ENCODE results near the gene JAML. TPM values are rescaled to one million over a fixed set of nuclear protein-coding genes. Genes with fewer than 3 reads are reported as not detected.

JAML gene
- 3.8 TPM for polyA plus RNA-seq (2012; ENCODE audit: low read depth, missing spikeins)

GRCh38 chr11:118224511-118225188 is at the start of gene JAML:
TSS of gene JAML (minus strand) at chr11:118225011. CDS start at chr11:118214866, 10,145 bp downstream.
- TF ChIP-seq TAF1 (IDR thresholded peaks at IDR 0.05; ENCODE audit: low read depth, low read length) (no peak; the same call in 1 of the 2 replicates), POU2F2 (IDR thresholded peaks at IDR 0.05; ENCODE audit: low read depth, low read length) (no peak), PAX5 (IDR thresholded peaks at IDR 0.05; ENCODE audit: insufficient read depth, low read length, severe bottlenecking) (no peak)
- FAIRE-seq: peak; percentile 69
- DNase-seq (ENCODE audit: insufficient read length, low spot score): no peak

GRCh38 chr11:118274186-118274585 is 49.4 kb upstream of the JAML start:
- FAIRE-seq (no peak), DNase-seq (ENCODE audit: insufficient read length, low spot score) (no peak)
- TF ChIP-seq TAF1 (IDR thresholded peaks at IDR 0.05; ENCODE audit: low read depth, low read length) (no peak), SPI1 (IDR thresholded peaks at IDR 0.05; ENCODE audit: low read depth, low read length) (no peak), POU2F2 (IDR thresholded peaks at IDR 0.05; ENCODE audit: low read depth, low read length) (no peak), POLR2AphosphoS5 (IDR thresholded peaks at IDR 0.05; ENCODE audit: low read depth, low read length) (no peak)

- FAIRE-seq (no peak), DNase-seq (ENCODE audit: insufficient read length, low spot score) (no peak)
Measured at GRCh38 chr11:118272001-118272400, 47.2 kb upstream of the JAML start.

GRCh38 chr11:118267486-118267885 is 42.7 kb upstream of the JAML start:
- TF ChIP-seq POU2F2 (IDR thresholded peaks at IDR 0.05; ENCODE audit: low read depth, low read length): no peak
- TF ChIP-seq SPI1 (IDR thresholded peaks at IDR 0.05; ENCODE audit: low read depth, low read length): no peak
- TF ChIP-seq TAF1 (IDR thresholded peaks at IDR 0.05; ENCODE audit: low read depth, low read length): no peak
- no peak for TF ChIP-seq PAX5 (IDR thresholded peaks at IDR 0.05; ENCODE audit: insufficient read depth, low read length, severe bottlenecking)
- no peak for TF ChIP-seq POLR2A (IDR thresholded peaks at IDR 0.05; ENCODE audit: low read depth, low read length)
- TF ChIP-seq POLR2AphosphoS5 (IDR thresholded peaks at IDR 0.05; ENCODE audit: low read depth, low read length): no peak
- no peak for FAIRE-seq
- DNase-seq (ENCODE audit: insufficient read length, low spot score): no peak

More at GRCh38 chr11:118272001-118272400, 47.2 kb upstream of the JAML start:
- TF ChIP-seq POU2F2 (IDR thresholded peaks at IDR 0.05; ENCODE audit: low read depth, low read length) (no peak), TAF1 (IDR thresholded peaks at IDR 0.05; ENCODE audit: low read depth, low read length) (no peak), PAX5 (IDR thresholded peaks at IDR 0.05; ENCODE audit: insufficient read depth, low read length, severe bottlenecking) (no peak), POLR2AphosphoS5 (IDR thresholded peaks at IDR 0.05; ENCODE audit: low read depth, low read length) (no peak), SPI1 (IDR thresholded peaks at IDR 0.05; ENCODE audit: low read depth, low read length) (no peak), POLR2A (IDR thresholded peaks at IDR 0.05; ENCODE audit: low read depth, low read length) (no peak)

GRCh38 chr11:118265954-118266353 is 41.1 kb upstream of the JAML start:
- no peak for FAIRE-seq
- no peak for DNase-seq (ENCODE audit: insufficient read length, low spot score)
- TF ChIP-seq SPI1 (IDR thresholded peaks at IDR 0.05; ENCODE audit: low read depth, low read length) (no peak), POLR2AphosphoS5 (IDR thresholded peaks at IDR 0.05; ENCODE audit: low read depth, low read length) (no peak), PAX5 (IDR thresholded peaks at IDR 0.05; ENCODE audit: insufficient read depth, low read length, severe bottlenecking) (no peak), POLR2A (IDR thresholded peaks at IDR 0.05; ENCODE audit: low read depth, low read length) (no peak), TAF1 (IDR thresholded peaks at IDR 0.05; ENCODE audit: low read depth, low read length) (no peak), POU2F2 (IDR thresholded peaks at IDR 0.05; ENCODE audit: low read depth, low read length) (no peak)

- TF ChIP-seq POLR2A (IDR thresholded peaks at IDR 0.05; ENCODE audit: low read depth, low read length): no peak
- no peak for TF ChIP-seq PAX5 (IDR thresholded peaks at IDR 0.05; ENCODE audit: insufficient read depth, low read length, severe bottlenecking)
- no peak for TF ChIP-seq SPI1 (IDR thresholded peaks at IDR 0.05; ENCODE audit: low read depth, low read length)
- no peak for DNase-seq (ENCODE audit: insufficient read length, low spot score)
- FAIRE-seq: no peak
Measured at GRCh38 chr11:118264569-118265465, 40.0 kb upstream of the JAML start.

GRCh38 chr11:118263695-118264568 is 39.1 kb upstream of the JAML start, which contains the start of gene MPZL2:
TSS of gene MPZL2 (minus strand) at chr11:118264297. CDS start at chr11:118264153, 144 bp downstream.
- TF ChIP-seq POLR2AphosphoS5 (IDR thresholded peaks at IDR 0.05; ENCODE audit: low read depth, low read length): no peak
- TF ChIP-seq POLR2A (IDR thresholded peaks at IDR 0.05; ENCODE audit: low read depth, low read length): no peak
- no peak for TF ChIP-seq SPI1 (IDR thresholded peaks at IDR 0.05; ENCODE audit: low read depth, low read length)
- no peak for TF ChIP-seq PAX5 (IDR thresholded peaks at IDR 0.05; ENCODE audit: insufficient read depth, low read length, severe bottlenecking)
- no peak for TF ChIP-seq POU2F2 (IDR thresholded peaks at IDR 0.05; ENCODE audit: low read depth, low read length)
- no peak for TF ChIP-seq TAF1 (IDR thresholded peaks at IDR 0.05; ENCODE audit: low read depth, low read length)
- no peak for FAIRE-seq
- DNase-seq (ENCODE audit: insufficient read length, low spot score): no peak

GRCh38 chr11:118263112-118263511 is 38.3 kb upstream of the JAML start:
- FAIRE-seq (no peak), DNase-seq (ENCODE audit: insufficient read length, low spot score) (no peak)

More at GRCh38 chr11:118263112-118263511, 38.3 kb upstream of the JAML start:
- TF ChIP-seq PAX5 (IDR thresholded peaks at IDR 0.05; ENCODE audit: insufficient read depth, low read length, severe bottlenecking) (no peak), POLR2AphosphoS5 (IDR thresholded peaks at IDR 0.05; ENCODE audit: low read depth, low read length) (no peak), SPI1 (IDR thresholded peaks at IDR 0.05; ENCODE audit: low read depth, low read length) (no peak), POLR2A (IDR thresholded peaks at IDR 0.05; ENCODE audit: low read depth, low read length) (no peak), TAF1 (IDR thresholded peaks at IDR 0.05; ENCODE audit: low read depth, low read length) (no peak), POU2F2 (IDR thresholded peaks at IDR 0.05; ENCODE audit: low read depth, low read length) (no peak)
